Endothelial cell of umbilical vein (primary cell): ENCODE data around the gene SDK2. TPM values are rescaled to one million over a fixed set of nuclear protein-coding genes. Genes with fewer than 3 reads are reported as not detected.

Experiments
- BruUV-seq: library from RNA; stranded (reverse); fragments of 400-500 nt; replicated peaks from 2 replicates; lab custom pipeline; 2021; lab: Mats Ljungman, UMichigan
- CTCF ChIA-PET: fragments of 300-600, 350-600 bp; sonication (Branson Sonifier 250); formaldehyde crosslinking; loops from one replicate; lab custom pipeline; 2021; ENCODE audit warnings: antibody characterized with exemption, inconsistent platforms; lab: Charles Lee
- POLR2A ChIA-PET: fragments of 300-600, 350-600 bp; sonication (Branson Sonifier 250); formaldehyde crosslinking; loops from one replicate; lab custom pipeline; 2021; ENCODE audit warnings: antibody characterized with exemption, inconsistent platforms; lab: Charles Lee
- DNase-seq: peaks from one replicate; pipeline ENCODE4 v3.0.0-alpha.2; 2011; ENCODE audit warnings: low read depth, low spot score
- FAIRE-seq: peaks from 2 replicates; lab custom pipeline; 2011; peaks lifted over from hg19 to GRCh38; lab: Jason Lieb, UNC
- H2AFZ ChIP-seq: 2 replicates; pipeline ENCODE4 v1.6.0; 2012; ENCODE audit warnings: low read depth, low read length, control low read depth, inconsistent platforms
- H3K27ac ChIP-seq: 2 replicates; pipeline ENCODE4 v1.5.1; 2011; ENCODE audit warnings: low read depth, mild to moderate bottlenecking, control low read depth, low read length, moderate library complexity; ENCODE audit not compliant: insufficient read depth
- H3K27me3 ChIP-seq, 2 experiments: 2 replicates each; pipeline versions ENCODE4 v1.6.0 to v1.6.1; 2011; ENCODE audit warnings: low read length in 2 of 2, mixed read lengths in 1 of 2; ENCODE audit not compliant: control insufficient read depth in 2 of 2, insufficient read depth in 2 of 2
- H3K36me3 ChIP-seq, 2 experiments: 2 replicates in 1 of 2; 3 replicates in 1 of 2; pipeline ENCODE4 v1.5.1; 2011; ENCODE audit warnings: low read length in 2 of 2, mild to moderate bottlenecking in 1 of 2, moderate library complexity in 1 of 2; ENCODE audit not compliant: control insufficient read depth in 2 of 2, insufficient read depth in 2 of 2; ENCODE audit errors: extremely low read depth in 1 of 2
- H3K4me1 ChIP-seq: 3 replicates; pipeline ENCODE4 v1.5.1; 2011; ENCODE audit warnings: mild to moderate bottlenecking, low read length; ENCODE audit not compliant: control insufficient read depth, insufficient read depth; ENCODE audit errors: extremely low read depth
- H3K4me2 ChIP-seq: 2 replicates; pipeline ENCODE4 v1.6.1; 2011; ENCODE audit warnings: low read length, control low read depth, mixed read lengths; ENCODE audit not compliant: insufficient read depth
- H3K4me3 ChIP-seq, 3 experiments: fragments of 200-600 bp in 1 of 3; sonication (generic), shearing (Covaris generic) in 1 of 3; replicated peaks in 1 of 3; 2 replicates each; pipeline ENCODE4 v1.5.1; 2011 to 2016; ENCODE audit warnings: control low read depth in 3 of 3, low read length in 3 of 3, mild to moderate bottlenecking in 2 of 3, inconsistent platforms in 1 of 3, low read depth in 1 of 3, moderate library complexity in 1 of 3; ENCODE audit not compliant: insufficient read depth in 1 of 3
- H3K79me2 ChIP-seq: 2 replicates; pipeline ENCODE4 v1.6.0; 2012; ENCODE audit warnings: low read length, inconsistent platforms; ENCODE audit not compliant: control insufficient read depth, insufficient read depth
- H3K9ac ChIP-seq: replicated peaks from 2 replicates; pipeline ENCODE3; 2011; ENCODE audit warnings: low read length, control low read depth; ENCODE audit not compliant: insufficient read depth; ENCODE audit errors: extremely low read depth
- H3K9me1 ChIP-seq: replicated peaks from 3 replicates; pipeline ENCODE4 v1.6.0; 2011; ENCODE audit warnings: mild to moderate bottlenecking, low read length; ENCODE audit not compliant: control insufficient read depth, insufficient read depth; ENCODE audit errors: extremely low read depth
- H3K9me3 ChIP-seq: replicated peaks from 2 replicates; pipeline ENCODE4 v1.5.1; 2012; ENCODE audit warnings: low read length, inconsistent platforms; ENCODE audit not compliant: control insufficient read depth, insufficient read depth
- H4K20me1 ChIP-seq: replicated peaks from 2 replicates; pipeline ENCODE3; 2011; ENCODE audit warnings: mild to moderate bottlenecking, low read length; ENCODE audit not compliant: control insufficient read depth, insufficient read depth; ENCODE audit errors: extremely low read depth
- EZH2 ChIP-seq: IDR thresholded peaks from 2 replicates; pipeline ENCODE4 v1.6.1; 2012; ENCODE audit warnings: borderline replicate concordance, low read depth, mild to moderate bottlenecking, moderate library complexity, low read length, inconsistent platforms; ENCODE audit not compliant: severe bottlenecking
- FOS ChIP-seq: IDR thresholded peaks from 2 replicates; pipeline ENCODE4 v1.6.1; 2011; ENCODE audit warnings: mild to moderate bottlenecking, low read length, moderate library complexity, borderline replicate concordance; ENCODE audit not compliant: insufficient read depth
- GATA2 ChIP-seq: IDR thresholded peaks from 2 replicates; pipeline ENCODE4 v1.7.0; 2011; ENCODE audit warnings: low read depth, mild to moderate bottlenecking, moderate library complexity, mixed read lengths, low read length; ENCODE audit not compliant: insufficient read length, insufficient read depth
- MYC ChIP-seq: IDR thresholded peaks from one replicate; pipeline ENCODE4 v1.6.1; 2011; ENCODE audit warnings: mild to moderate bottlenecking, low read depth, low read length
- POLR2A ChIP-seq: IDR thresholded peaks from 2 replicates; pipeline ENCODE4 v1.6.1; 2012; ENCODE audit warnings: low read depth, mild to moderate bottlenecking, control low read depth, low read length
- POLR2AphosphoS5 ChIP-seq: IDR thresholded peaks from 2 replicates; pipeline ENCODE4 v1.6.1; 2012; ENCODE audit warnings: low read depth, mild to moderate bottlenecking, control low read depth, low read length, moderate library complexity; ENCODE audit not compliant: insufficient read depth
- dilution Hi-C: fragments of 300-500 bp; cut with MboI; formaldehyde crosslinking; loops from one replicate; pipeline ENCODE4 v1.15.0; 2019; ENCODE audit warnings: low sequenced_read_pairs; ENCODE audit not compliant: extremely low pct_ligation_motif_present
- intact Hi-C: fragments of 100-400 bp; cut with micrococcal nuclease; formaldehyde crosslinking; loops from one replicate; pipeline ENCODE4 v1.10.0; 2022
- polyA plus RNA-seq, 4 experiments: library from polyadenylated mRNA; depleted of rRNA in 3 of 4; stranded (reverse) in 3 of 4; unstranded in 1 of 4; fragments of >200 nt; gene quantifications; 2 replicates each; pipeline versions ENCODE4 v1.2.1 to v1.2.3, GENCODE V29; 2011 to 2012; ENCODE audit warnings: missing spikeins in 1 of 4
- total RNA-seq: library from RNA; stranded (reverse); gene quantifications from 2 replicates; pipeline ENCODE4 v1.2.3, GENCODE V29; 2021
- TF ChIP-seq, protein P1 (sequence below), 2 donors: IDR thresholded peaks; 1 replicate in 1 of 2; 2 replicates in 1 of 2; pipeline ENCODE4 v1.5.1; 2011; ENCODE audit warnings: low read length in 2 of 2, mild to moderate bottlenecking in 2 of 2, moderate library complexity in 2 of 2, control low read depth in 1 of 2, inconsistent platforms in 1 of 2, low read depth in 1 of 2; ENCODE audit not compliant: insufficient read depth in 1 of 2; ENCODE audit errors: extremely low read depth in 1 of 2
- TF ChIP-seq, protein P2 (sequence below): IDR thresholded peaks from 2 replicates; pipeline ENCODE4 v1.6.1; 2011; ENCODE audit not compliant: insufficient read depth, insufficient read length

SDK2 gene
- total and polyA plus RNA-seq, 2 donors (not counting 3 experiments of a cell fraction or from before 2014, with no cell fraction given) = not detected

DNA sequence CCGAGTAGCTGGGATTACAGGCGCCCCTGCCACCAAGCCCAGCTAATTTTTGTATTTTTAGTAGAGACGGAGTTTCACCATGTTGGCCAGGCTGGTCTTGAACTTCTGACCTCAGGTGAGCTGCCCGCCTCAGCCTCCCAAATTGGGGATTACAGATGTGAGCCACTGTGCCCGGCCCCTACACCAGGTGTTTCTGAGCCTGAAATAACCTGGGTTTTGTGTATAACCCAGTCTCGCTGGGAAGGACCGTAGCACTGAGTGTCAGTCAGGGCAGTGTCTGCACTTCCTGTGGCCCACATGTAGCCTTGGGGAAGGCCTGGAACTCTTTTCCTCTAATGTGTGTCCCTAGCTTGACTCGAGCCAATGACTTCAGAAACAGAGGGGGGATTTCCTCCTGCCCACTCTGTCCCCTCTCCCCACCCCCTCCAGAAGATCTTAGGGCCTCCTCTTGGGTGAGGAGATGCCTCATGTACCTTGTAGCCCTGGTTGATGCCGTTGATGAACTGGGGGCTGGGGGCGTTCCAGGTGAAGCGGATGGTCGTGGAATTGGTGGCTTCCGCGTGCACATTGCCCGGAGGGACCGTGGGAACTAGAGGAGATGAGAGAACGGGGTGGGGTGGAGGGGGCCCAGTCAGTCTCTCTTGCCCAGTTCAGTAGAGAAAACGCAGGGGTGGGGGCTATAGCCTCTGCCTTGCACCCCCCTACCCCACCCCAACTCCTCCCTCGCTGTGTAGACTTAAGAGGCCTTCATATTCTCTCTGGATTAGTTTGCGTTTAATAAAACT is 229.9 kb downstream of the SDK2 start:
- H3K79me2 ChIP-seq = no peaks in the 10 kb centered on the region
- H3K4me2 ChIP-seq = no peak overlapping the region
- H3K4me3 ChIP-seq = no peak overlapping the region
- no peaks in the 10 kb centered on the region for H4K20me1 ChIP-seq
- no peak overlapping the region for H3K27ac ChIP-seq
- no peaks in the 10 kb centered on the region for H3K27me3 ChIP-seq
- POLR2A ChIA-PET = no interaction called here
- FAIRE-seq = no peak
- no TSS peak for BruUV-seq
- no peak overlapping the region for H2AFZ ChIP-seq
- no peak overlapping the region for H3K9ac ChIP-seq
- CTCF ChIA-PET = interaction anchor here (1.1 kb wide), 1 partner anchor 27 kb away, joined by 3 read pairs; no protein-coding TSS in a partner anchor
- TF ChIP-seq, protein P1, sequence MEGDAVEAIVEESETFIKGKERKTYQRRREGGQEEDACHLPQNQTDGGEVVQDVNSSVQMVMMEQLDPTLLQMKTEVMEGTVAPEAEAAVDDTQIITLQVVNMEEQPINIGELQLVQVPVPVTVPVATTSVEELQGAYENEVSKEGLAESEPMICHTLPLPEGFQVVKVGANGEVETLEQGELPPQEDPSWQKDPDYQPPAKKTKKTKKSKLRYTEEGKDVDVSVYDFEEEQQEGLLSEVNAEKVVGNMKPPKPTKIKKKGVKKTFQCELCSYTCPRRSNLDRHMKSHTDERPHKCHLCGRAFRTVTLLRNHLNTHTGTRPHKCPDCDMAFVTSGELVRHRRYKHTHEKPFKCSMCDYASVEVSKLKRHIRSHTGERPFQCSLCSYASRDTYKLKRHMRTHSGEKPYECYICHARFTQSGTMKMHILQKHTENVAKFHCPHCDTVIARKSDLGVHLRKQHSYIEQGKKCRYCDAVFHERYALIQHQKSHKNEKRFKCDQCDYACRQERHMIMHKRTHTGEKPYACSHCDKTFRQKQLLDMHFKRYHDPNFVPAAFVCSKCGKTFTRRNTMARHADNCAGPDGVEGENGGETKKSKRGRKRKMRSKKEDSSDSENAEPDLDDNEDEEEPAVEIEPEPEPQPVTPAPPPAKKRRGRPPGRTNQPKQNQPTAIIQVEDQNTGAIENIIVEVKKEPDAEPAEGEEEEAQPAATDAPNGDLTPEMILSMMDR (IDR thresholded peaks at IDR 0.05; ENCODE audit: extremely low read depth in 1 of 2, insufficient read depth in 1 of 2, low read depth in 1 of 2, low read length in 2 of 2) = no peak
- TF ChIP-seq EZH2 = no peak
- TF ChIP-seq FOS = no peak
- TF ChIP-seq POLR2A = no peak
- dilution Hi-C loops = no loop called here
- no peaks in the 10 kb centered on the region for H3K9me3 ChIP-seq
- intact Hi-C loops = no loop called here
- DNase-seq = no peak
- H3K36me3 ChIP-seq = no peaks in the 10 kb centered on the region
- H3K9me1 ChIP-seq = no peaks in the 10 kb centered on the region
- no peaks in the 10 kb centered on the region for H3K4me1 ChIP-seq

DNA sequence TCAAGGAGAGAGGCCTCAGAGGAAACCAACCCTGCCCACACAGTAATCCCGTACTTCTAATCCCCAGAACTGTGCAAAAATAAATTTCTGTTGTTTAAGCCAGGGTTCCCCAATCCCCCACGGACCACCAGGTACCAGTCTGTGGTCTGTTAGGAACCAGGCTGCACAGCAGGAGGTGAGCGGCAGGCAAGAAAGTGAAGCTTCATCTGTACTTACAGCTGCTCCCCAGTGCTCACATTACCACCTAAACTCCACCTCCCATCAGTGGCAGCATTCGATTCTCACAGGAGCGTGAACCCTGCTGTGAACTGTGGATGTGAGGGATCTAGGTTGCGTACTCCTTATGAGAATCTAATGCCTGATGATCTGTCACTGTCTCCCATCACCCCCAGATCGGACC is 231.3 kb downstream of the SDK2 start:
- H3K4me1 ChIP-seq = no peaks in the 10 kb centered on the region
- H3K4me2 ChIP-seq = no peak overlapping the region
- no peak overlapping the region for H3K4me3 ChIP-seq
- BruUV-seq = no TSS peak
- TF ChIP-seq MYC = no peak
- TF ChIP-seq, protein P1 (IDR thresholded peaks at IDR 0.05; ENCODE audit: extremely low read depth in 1 of 2, insufficient read depth in 1 of 2, low read depth in 1 of 2, low read length in 2 of 2) = no peak
- no peak for TF ChIP-seq POLR2AphosphoS5
- no peak for TF ChIP-seq FOS
- TF ChIP-seq GATA2 = no peak
- TF ChIP-seq EZH2 = no peak
- TF ChIP-seq, protein P2, sequence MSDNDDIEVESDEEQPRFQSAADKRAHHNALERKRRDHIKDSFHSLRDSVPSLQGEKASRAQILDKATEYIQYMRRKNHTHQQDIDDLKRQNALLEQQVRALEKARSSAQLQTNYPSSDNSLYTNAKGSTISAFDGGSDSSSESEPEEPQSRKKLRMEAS = no peak
- no peak for TF ChIP-seq POLR2A
- H3K9me1 ChIP-seq = no peaks in the 10 kb centered on the region
- CTCF ChIA-PET = no interaction called here
- no peak for DNase-seq
- H3K27me3 ChIP-seq = no peaks in the 10 kb centered on the region
- H3K9me3 ChIP-seq = no peaks in the 10 kb centered on the region
- no peak overlapping the region for H2AFZ ChIP-seq
- H3K79me2 ChIP-seq = no peaks in the 10 kb centered on the region
- no peak overlapping the region for H3K9ac ChIP-seq
- no peaks in the 10 kb centered on the region for H4K20me1 ChIP-seq
- dilution Hi-C loops (no loop called here), intact Hi-C loops (no loop called here)
- no peak for FAIRE-seq
- POLR2A ChIA-PET = no interaction called here
- H3K27ac ChIP-seq = no peak overlapping the region
- H3K36me3 ChIP-seq = no peaks in the 10 kb centered on the region
